SIG-M5 (cell line): ENCODE data around the gene NPAP1.
"Not testable (repeated sequence)": the region's sequence is repeated elsewhere in the genome, so short reads cannot be mapped to it uniquely, and the experiment has no call there.

Experiments
- DNase-seq: peaks from one replicate; lab custom pipeline; 2025; lab: John Stamatoyannopoulos, UW

The NPAP1 gene, protein sequence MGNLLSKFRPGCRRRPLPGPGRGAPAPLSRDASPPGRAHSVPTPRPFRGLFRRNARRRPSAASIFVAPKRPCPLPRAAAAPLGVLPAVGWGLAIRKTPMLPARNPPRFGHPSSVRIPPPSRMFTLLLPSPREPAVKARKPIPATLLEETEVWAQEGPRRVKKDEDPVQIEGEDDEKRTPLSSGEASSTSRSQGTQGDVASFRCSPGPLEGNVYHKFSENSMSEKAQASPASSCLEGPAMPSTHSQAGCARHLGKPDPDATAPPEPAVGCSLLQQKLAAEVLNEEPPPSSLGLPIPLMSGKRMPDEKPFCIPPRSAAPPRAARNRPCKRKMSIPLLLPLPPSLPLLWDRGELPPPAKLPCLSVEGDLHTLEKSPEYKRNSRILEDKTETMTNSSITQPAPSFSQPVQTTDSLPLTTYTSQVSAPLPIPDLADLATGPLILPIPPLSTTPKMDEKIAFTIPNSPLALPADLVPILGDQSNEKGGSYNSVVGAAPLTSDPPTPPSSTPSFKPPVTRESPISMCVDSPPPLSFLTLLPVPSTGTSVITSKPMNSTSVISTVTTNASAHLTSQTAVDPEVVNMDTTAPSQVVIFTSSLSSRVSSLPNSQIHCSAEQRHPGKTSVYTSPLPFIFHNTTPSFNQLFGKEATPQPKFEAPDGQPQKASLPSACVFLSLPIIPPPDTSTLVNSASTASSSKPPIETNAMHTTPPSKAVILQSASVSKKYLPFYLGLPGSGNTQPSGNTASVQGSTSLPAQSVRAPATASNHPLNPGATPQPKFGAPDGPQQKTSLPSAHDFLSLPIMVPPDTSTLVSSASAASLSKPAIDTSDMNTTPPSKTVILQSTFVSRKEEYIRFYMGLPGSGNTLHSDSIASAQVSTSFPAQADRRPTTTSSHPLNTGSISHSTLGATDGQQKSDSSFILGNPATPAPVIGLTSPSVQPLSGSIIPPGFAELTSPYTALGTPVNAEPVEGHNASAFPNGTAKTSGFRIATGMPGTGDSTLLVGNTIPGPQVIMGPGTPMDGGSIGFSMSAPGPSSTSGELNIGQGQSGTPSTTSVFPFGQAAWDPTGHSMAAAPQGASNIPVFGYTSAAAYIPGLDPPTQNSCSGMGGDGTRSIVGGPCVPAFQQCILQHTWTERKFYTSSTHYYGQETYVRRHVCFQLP

DNA sequence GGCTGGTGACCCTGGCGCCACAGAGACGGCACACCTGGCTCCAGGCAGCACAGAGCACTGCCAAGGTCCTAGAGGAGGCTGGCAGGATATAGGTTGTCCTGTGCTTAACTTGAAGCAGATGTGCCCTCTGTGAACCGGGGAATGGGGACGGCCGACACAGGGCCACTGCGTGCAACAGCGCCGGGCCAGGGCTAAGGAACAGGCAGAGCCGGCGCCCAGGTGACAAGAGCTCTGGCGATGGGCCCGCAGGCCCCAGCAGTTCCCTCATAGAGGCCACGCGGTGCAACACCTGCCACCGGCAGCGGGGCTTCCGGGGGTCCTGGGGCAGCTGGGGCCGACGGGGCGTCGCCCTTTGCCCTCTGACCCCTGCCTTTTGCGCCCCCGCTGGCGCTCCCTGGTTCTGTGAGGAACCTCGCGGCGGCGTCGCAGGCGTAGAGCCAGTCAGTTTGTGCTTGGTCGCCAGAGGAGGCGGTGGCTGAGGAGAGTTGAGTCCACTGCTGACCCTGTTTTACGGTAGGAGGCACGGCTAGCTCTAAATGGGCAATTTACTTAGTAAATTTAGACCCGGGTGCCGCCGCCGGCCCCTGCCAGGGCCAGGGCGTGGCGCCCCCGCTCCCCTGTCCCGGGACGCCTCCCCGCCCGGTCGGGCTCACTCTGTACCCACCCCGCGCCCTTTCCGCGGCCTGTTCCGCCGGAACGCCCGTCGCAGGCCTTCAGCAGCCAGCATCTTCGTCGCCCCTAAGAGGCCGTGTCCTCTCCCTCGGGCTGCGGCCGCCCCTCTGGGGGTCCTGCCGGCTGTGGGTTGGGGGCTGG is at the start of gene NPAP1:
Gene NPAP1, plus strand, starts transcription at position 444 of the 813 bp plus-strand sequence. Its CDS starts 93 bp downstream, at position 537.
- no peak for DNase-seq

DNA sequence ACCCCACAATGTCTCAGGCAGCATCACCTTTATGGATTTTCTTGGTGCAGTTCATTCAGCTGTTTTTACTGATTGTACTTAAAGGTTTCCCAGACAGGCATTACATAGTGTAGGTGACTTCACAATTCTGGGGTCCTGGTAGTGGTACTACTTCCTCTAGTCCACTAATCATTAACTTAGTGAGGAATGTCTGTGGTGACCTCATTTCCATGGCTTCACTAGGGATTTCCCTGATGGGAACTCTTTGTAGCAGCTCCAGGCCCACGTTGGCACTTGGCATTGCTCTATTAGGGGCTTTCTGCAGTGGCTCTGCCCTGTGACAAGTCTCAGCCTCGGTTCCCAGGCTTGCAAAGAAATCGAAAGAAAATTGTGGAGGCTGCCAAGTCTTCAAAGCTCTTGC is 48.1 kb upstream of the NPAP1 start:
- DNase-seq = no peak

DNA sequence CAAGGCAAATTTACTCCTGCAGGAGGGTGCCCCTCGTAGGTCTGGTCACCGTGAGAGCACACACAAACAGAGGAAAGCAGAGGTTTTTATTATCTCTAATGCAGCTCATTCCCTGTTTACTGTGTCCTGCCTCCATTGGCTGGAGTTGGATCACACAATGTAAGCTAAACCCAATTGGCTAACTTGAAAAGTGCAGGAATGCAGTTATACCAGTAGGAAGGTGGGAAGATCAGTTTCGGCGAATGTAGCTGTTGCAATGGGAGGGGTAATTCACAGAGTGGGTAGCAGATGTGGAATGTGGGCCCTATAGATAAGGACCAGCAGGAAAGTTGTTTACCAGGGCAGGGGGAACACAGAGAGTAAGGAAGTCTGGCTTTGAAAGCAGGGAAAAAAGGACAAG is 42.5 kb upstream of the NPAP1 start:
- DNase-seq = no peak

DNA sequence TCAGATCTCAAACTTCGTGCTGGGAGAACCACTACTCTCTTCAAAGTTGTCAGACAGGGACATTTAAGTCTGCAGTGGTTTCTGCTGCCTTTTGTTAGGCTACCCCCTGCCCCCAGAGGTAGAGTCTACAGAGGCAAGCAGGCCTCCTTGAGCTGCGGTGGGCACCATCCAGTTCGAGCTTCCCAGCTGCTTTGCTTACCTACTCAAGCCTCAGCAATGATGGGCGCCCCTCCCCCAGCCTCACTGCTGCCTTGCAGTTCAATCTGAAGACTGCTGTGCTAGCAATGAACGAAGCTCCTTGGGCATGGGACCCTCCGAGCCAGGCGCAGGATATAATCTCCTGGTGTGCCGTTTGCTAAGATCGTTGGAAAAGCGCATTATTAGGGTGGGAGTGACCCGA is 36.2 kb upstream of the NPAP1 start:
- not testable (repeated sequence) for DNase-seq

DNA sequence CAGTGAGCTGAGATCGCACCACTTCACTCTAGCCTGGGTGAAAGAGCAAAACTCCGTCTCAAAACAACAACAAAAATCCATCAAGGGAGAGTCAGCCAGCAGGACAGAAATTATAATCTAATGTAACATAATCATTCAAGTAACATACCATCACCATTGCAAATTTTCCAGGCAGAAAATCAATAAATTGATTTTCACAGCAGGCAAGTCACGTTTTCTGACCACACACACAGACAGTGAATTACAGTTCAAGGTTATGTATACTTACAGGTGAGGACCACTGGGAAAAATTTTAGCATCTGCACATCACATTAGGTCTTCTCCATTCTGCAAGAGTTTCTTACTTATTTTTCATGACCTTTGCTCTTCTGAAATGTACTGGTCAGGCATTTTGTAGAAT is 29.9 kb upstream of the NPAP1 start:
- no peak for DNase-seq

DNA sequence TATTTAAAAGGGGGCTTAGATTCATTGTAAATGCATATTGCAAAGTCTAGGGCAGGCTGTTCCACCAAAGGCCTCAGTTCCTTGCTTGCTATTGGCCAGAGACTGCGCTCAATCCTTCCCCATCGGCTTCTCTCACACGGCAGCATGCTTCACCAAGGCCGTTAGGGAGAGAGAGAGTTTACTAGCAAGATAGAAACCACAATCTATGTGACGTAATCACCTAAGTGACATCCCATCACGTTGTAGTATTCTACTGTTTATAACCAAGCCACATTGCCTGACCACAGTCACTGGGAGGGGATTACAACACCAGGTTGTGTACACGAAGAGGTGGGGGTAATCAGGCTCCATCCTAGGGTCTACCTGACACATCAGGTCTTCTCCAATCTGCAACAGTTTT is 16.0 kb upstream of the NPAP1 start:
- no peak for DNase-seq

DNA sequence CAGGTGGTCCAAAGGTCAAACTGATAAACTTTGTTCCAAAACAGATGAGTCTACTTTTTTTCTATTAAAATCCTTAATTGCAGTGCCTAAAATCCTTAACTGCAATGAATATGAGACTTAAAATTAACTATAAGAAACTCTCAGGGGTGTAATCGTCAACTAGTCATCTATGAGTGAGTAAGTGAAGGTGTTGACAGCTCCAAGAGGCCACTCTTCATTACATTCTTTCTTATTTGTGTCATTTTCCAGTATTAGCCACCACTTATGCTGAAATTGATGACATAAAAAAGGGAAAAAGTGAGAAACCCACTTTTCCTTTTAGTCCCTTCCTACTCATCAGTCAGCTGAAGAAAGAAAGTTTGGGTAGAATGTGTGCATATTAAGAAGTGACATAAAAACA is 12.6 kb upstream of the NPAP1 start:
- no peak for DNase-seq

DNA sequence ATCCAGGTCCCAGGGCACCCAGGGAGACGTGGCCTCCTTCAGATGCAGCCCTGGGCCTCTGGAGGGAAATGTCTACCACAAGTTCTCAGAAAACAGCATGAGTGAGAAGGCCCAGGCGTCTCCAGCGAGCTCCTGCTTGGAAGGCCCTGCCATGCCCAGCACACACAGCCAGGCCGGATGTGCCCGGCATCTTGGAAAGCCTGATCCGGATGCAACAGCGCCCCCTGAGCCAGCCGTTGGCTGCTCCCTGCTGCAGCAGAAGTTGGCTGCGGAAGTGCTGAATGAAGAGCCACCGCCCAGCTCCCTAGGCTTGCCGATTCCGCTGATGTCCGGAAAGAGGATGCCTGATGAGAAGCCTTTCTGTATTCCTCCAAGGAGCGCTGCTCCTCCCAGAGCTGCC is 856 bp downstream of the NPAP1 start:
- DNase-seq = no peak

DNA sequence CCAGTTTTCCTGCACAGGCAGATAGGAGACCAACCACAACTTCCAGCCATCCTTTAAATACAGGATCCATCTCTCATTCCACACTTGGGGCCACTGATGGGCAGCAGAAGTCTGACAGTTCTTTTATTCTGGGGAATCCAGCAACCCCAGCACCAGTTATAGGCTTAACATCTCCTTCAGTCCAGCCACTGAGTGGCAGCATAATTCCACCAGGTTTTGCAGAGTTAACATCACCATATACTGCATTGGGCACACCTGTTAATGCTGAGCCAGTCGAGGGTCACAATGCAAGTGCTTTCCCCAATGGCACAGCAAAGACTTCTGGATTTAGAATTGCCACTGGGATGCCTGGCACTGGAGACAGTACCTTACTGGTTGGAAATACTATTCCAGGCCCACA is 2.9 kb downstream of the NPAP1 start:
- no peak for DNase-seq

DNA sequence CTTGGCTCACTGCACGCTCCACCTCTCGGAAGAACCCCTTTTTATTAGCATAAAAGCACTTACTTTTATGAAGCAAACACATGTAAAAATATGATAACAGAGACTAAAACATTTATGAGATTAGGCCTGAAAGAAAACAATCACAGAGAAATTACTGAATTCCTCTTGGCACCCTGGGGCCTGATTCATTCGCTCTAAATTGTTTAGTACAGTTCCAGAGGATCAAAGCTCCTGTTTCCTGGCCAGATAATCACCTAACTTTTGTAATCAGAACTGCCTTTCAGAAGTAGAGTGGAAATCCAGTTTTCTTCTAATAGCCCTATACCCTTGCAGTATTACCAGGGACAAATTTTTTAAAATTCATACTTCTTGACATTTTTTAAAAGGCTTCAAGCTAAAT is 6.4 kb downstream of the NPAP1 start:
- DNase-seq = no peak

DNA sequence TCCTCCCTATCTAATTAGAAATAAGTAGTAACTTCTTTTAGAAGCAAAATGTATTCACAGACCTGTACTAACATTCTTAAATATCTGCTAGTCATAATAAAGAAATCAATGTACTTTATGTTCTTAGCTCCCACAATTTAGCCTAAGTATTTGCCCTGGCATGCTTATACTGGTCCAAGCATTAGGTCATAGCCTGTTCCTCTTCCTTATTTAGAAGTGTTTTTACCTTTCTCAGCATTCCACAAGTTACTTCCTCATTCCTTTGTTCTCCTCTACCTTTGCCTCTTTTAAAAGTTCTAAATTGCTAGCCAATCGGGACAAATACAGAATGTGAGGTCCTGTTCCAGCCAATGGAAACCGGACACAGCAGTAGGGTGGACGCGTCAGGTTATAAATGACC is 7.3 kb downstream of the NPAP1 start:
- DNase-seq = not testable (repeated sequence)

DNA sequence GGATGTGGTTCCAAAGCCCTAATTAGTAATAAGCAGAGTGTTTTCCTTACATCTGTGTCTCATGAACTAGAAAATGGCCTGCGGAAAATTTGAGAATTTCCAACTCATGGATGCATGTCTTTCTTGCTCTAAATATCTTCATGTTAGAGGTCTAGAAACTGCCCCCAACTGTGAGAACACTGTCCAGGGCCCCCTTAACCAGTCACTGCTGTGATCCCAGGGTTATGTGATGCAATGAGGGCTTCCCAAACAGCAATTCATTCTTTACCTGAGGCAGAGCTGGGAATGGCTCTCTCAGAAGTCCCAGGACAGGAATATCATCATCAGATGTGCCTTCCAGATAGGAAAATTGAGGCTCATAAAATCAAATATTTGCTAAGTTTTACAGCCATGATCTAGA is 8.2 kb downstream of the NPAP1 start:
- no peak for DNase-seq

DNA sequence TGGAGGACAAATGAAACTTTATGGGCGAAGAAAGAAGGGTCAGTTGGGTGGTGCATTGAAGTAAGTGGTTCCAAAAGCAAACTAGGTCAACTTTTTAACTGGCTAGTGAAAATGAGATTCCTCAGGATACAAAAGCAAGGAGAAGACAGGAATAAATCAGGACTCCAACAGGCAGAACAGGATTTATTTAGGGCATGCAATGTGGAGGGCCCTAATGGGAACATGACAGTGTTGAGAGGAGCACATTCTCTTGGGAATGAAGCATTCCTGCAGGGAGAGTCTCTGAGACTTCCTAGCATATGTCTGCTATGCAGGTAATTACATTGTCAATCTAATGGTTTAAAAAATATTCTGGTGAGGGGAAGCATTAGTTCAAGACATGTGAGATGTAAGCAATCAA is 8.7 kb downstream of the NPAP1 start:
- DNase-seq = no peak

DNA sequence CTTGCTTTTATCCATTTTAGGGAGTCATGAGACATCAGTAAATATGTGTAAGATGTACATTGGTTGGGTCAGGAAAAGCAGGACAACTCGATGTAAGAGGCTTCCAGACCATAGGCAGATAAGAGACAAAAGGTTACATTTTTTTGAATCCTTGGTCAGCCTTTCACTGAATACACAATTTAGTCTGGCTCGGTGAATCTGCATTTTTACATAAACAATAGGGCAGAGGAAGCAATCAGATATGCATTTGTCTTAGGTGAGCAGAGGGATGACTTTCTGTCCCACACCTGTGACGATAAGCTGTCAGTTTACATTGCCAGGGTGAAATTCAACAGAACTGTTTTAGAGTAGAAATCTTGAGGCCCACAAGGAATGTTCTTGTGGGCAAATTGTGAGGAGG is 20.6 kb downstream of the NPAP1 start:
- no peak for DNase-seq

DNA sequence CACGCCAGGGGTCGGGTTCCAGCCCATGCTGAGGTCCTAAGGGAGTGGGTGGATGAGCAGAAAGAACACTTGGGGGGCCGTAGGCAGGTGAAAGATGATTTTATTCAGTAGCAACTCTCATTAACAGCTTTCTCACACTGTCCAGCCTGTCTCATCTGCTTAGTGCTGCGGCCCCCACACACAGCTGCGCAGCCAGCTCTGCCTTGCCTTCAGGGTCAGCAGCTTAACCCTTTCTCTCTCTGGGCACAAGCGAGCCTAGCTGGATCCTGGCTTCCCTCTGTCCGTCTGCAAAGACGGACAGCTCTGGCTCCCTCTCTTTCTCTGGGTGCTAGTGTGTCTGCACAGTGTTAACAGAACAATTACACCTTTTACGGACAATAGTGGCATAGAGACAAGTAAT is 21.3 kb downstream of the NPAP1 start:
- no peak for DNase-seq

DNA sequence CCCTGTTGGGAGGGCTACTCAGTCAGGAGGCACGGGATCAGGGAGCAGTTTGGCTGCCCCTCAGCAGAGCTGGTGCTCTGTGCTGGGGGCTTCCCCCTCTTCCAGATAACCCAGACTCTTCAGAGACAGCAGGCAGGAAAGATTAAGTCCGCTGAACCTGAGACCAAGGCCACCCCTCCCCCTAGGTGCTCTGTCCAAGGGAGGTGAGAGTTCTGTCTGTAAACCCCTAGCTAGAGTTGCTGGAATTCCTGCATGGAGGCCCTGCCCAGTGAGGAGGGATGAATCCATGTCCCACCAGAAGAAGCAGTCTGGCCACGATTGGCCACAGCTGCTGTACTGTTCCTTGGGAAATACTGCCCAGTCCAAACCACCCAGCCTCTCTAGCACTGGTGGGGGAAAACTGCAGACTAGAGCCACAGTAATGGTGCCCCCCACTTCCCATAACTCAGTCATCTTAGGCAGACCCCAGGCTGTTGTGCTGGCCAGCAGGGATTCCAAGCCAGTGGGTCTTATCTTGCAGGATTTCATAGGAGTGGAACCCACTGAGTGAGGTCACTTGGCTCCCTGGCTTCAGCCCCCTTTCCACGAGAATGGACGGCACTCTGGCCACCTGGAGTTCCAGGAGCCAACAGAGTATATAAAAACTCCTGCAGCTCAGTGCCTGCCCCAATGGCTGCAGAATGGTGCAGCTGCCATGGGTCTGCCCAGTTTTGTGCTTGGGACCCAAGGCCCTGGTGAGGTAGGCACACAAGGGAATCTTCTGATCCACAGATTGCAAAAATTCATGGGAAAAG is 42.9 kb downstream of the NPAP1 start:
- no peak for DNase-seq

DNA sequence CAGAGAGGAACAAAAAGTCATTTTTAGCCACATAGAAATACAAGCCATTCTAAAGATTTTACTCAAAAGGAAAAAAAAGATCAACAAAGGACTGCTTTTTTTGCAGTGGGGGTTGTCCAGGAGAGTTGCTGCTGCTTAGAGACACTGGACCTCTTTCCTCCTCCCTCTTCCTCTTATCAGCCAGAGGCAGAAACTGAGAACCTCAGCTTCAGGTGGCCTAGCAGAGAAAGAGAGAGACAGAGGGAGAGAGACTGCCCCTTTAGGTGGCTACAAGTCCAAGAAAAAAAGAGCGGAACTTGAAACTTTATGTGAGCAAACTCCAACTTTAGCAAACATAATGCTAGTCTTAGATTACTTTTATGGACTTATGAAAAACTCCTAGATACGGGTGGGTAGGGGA is 54.2 kb downstream of the NPAP1 start:
- no peak for DNase-seq
